Measurements from ENCODE around the gene HOXA2. TPM values are rescaled to one million over a fixed set of nuclear protein-coding genes. Genes with fewer than 3 reads are reported as not detected.

Gene HOXA2
- total and polyA plus RNA-seq, 4 donors: 0.05 to 0.13 (median 0.08) TPM

- Histone ChIP-seq H3K9ac (ENCODE audit: low read depth in 1 of 2, low read length in 2 of 2) (no peak overlapping the region), H3K27ac (ENCODE audit: low read depth in 1 of 2, low read length in 2 of 2) (no peak overlapping the region), H3K9me3 (ENCODE audit: control insufficient read depth in 4 of 4, low read length in 3 of 4) (peaks cover 0 to 2% (median 0%) of the 10 kb centered on the region in 4 donors), H3K4me3 (ENCODE audit: low read depth in 1 of 3, low read length in 3 of 3) (no peak overlapping the region), H3K36me3 (ENCODE audit: control insufficient read depth in 4 of 4, insufficient read depth in 3 of 4, low read depth in 1 of 4, low read length in 3 of 4) (no peaks in the 10 kb centered on the region), H3K4me1 (ENCODE audit: control insufficient read depth in 4 of 4, insufficient read depth in 4 of 4, low read length in 3 of 4) (peaks cover 0 to 5% (median 2%) of the 10 kb centered on the region in 4 donors), H3K27me3 (ENCODE audit: control insufficient read depth in 4 of 4, insufficient read depth in 4 of 4, low read length in 3 of 4) (peaks cover 6 to 22% (median 17%) of the 10 kb centered on the region in 4 donors)
- WGBS: 45% methylated on average over 2 of the region's 2 CpGs
- DNase-seq (ENCODE audit: low spot score): no peak
- no peak for TF ChIP-seq JUND (IDR thresholded peaks at IDR 0.05)
- no peak for TF ChIP-seq NR2F2 (IDR thresholded peaks at IDR 0.05)
- no peak for TF ChIP-seq SP1 (IDR thresholded peaks at IDR 0.05)
- TF ChIP-seq YY1 (IDR thresholded peaks at IDR 0.05): no peak
- TF ChIP-seq MAX (IDR thresholded peaks at IDR 0.05): no peak
- TF ChIP-seq REST (IDR thresholded peaks at IDR 0.05): no peak
- TF ChIP-seq RAD21 (IDR thresholded peaks at IDR 0.05): no peak
- no peak for TF ChIP-seq ZBTB33 (IDR thresholded peaks at IDR 0.05)
- TF ChIP-seq HNF4A (conservative IDR thresholded peaks at IDR 0.05): no peak
- no peak for TF ChIP-seq RXRA (IDR thresholded peaks at IDR 0.05)
- no peak for TF ChIP-seq FOXA1 (IDR thresholded peaks at IDR 0.05)
- no peak for TF ChIP-seq ATF3 (IDR thresholded peaks at IDR 0.05)
- TF ChIP-seq TAF1 (conservative IDR thresholded peaks at IDR 0.05): no peak
- TF ChIP-seq FOXA2 (IDR thresholded peaks at IDR 0.05): no peak
- no peak for TF ChIP-seq CTCF (IDR thresholded peaks at IDR 0.05; ENCODE audit: low read depth, low read length, missing input control)
- no peak for TF ChIP-seq GABPA (IDR thresholded peaks at IDR 0.05 in 1 of 2, conservative IDR thresholded peaks at IDR 0.05 in 1 of 2)
- no peak for TF ChIP-seq HNF4G (IDR thresholded peaks at IDR 0.05)
- TF ChIP-seq EGR1 (IDR thresholded peaks at IDR 0.05; ENCODE audit: low read depth in 2 of 2): no peak
Measured at GRCh38 chr7:27137640-27138315, 35.3 kb upstream of the HOXA2 start.
